ENCODE data around the gene CALML5. TPM values are rescaled to one million over a fixed set of nuclear protein-coding genes. Genes with fewer than 3 reads are reported as not detected.

CALML5 gene
- total RNA-seq, 1 experiment from 2014 or later, result not detected

DNA sequence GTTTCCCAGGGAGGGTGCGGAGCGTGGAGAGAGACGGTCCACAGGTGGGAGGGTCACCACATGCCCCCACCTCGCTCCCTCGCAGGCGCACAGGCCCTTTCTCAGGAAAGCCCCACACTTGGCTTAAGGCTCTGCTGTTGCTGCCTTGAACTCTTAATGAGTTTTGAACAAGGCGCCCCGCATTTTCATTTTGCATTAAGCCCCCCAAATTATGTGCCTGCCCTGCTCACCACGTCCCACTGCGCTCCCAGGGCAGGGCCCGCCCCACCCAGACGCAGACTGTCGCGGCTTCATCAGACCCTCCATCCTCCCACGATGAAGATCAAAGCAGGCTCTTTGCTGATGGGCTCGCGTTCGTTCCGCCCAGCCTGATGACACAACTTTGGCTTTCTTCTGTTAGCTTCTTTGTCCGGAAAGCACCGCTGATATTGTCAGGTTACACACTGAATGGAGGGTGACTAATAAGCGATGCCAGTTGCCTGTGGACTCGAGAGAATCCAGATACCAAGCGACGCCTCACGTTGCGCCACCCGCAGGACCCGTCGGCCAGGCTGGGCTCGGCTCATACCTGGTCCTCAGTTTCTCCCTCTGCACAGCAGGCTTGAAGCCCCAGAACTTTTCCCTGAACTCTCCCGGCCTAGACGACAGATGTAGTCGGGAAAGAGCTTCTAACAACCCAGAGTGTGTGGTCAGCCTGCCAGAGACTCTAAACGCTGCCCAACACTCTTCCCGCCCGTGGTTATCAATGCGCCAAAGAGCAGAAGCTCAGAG, 34.9 kb upstream of the CALML5 start (continued):
- TF ChIP-seq ETV6 (CRISPR knock-in tag; IDR thresholded peaks at IDR 0.05) (no peak), ZNF423 (CRISPR knock-in tag; IDR thresholded peaks at IDR 0.05) (no peak), JAZF1 (CRISPR knock-in tag; IDR thresholded peaks at IDR 0.05) (no peak), JUN (CRISPR knock-in tag; IDR thresholded peaks at IDR 0.05) (no peak), FOXP1 (CRISPR knock-in tag; IDR thresholded peaks at IDR 0.05; ENCODE audit: borderline replicate concordance) (no peak)
- TF ChIP-seq, protein P1, sequence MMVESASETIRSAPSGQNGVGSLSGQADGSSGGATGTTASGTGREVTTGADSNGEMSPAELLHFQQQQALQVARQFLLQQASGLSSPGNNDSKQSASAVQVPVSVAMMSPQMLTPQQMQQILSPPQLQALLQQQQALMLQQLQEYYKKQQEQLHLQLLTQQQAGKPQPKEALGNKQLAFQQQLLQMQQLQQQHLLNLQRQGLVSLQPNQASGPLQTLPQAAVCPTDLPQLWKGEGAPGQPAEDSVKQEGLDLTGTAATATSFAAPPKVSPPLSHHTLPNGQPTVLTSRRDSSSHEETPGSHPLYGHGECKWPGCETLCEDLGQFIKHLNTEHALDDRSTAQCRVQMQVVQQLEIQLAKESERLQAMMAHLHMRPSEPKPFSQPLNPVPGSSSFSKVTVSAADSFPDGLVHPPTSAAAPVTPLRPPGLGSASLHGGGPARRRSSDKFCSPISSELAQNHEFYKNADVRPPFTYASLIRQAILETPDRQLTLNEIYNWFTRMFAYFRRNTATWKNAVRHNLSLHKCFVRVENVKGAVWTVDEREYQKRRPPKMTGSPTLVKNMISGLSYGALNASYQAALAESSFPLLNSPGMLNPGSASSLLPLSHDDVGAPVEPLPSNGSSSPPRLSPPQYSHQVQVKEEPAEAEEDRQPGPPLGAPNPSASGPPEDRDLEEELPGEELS (CRISPR knock-in tag; IDR thresholded peaks at IDR 0.05), result no peak
- TF ChIP-seq, protein P2, sequence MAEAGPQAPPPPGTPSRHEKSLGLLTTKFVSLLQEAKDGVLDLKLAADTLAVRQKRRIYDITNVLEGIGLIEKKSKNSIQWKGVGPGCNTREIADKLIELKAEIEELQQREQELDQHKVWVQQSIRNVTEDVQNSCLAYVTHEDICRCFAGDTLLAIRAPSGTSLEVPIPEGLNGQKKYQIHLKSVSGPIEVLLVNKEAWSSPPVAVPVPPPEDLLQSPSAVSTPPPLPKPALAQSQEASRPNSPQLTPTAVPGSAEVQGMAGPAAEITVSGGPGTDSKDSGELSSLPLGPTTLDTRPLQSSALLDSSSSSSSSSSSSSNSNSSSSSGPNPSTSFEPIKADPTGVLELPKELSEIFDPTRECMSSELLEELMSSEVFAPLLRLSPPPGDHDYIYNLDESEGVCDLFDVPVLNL (CRISPR knock-in tag; IDR thresholded peaks at IDR 0.05; ENCODE audit: borderline replicate concordance, low read depth), result no peak

DNA sequence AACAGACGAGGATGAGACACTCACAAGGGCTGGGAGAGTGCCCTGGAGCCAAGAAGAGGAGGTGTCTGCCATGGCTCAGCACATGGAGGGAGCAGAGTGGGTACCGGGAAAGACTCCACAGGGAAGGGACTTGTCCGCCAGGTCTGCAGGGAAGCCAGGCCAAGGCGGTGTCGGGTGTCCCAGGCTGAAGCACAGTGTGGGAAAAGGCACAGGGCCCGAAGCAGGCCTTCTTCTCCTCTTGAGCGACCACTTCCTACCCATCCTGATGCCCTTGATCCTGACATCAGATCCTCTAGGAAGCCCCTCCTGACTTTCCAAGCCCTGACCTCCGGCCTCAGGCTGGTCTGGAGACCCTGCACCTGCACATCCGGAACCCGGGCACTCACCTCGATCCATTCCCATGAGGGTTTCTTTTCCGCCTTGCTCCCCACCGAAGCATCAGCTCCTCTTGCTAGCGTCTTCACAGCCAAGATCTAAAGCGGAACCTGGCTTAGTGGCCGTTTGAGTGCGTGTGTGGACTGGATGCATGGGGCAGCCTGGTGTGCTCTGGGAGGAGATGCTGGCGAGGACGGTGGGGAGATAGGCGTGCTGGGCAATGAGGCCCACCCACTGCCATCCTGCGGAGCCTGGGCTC, 33.8 kb upstream of the CALML5 start:
- Mint-ChIP-seq H3K36me3 (no peaks in the 10 kb centered on the region), H3K4me1 (peaks cover 2% of the 10 kb centered on the region; the same call in 1 of the 2 replicates), H3K9me3 (peaks cover 9% of the 10 kb centered on the region), H3K27ac (no peak overlapping the region), H3K27me3 (ENCODE audit: low read depth) (no peaks in the 10 kb centered on the region; the same call in 1 of the 2 replicates), H3K4me3 (no peak overlapping the region)
- DNase-seq (ENCODE audit: low spot score), result peak; percentile 15
- TF ChIP-seq, protein P3, sequence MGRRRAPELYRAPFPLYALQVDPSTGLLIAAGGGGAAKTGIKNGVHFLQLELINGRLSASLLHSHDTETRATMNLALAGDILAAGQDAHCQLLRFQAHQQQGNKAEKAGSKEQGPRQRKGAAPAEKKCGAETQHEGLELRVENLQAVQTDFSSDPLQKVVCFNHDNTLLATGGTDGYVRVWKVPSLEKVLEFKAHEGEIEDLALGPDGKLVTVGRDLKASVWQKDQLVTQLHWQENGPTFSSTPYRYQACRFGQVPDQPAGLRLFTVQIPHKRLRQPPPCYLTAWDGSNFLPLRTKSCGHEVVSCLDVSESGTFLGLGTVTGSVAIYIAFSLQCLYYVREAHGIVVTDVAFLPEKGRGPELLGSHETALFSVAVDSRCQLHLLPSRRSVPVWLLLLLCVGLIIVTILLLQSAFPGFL (CRISPR knock-in tag; IDR thresholded peaks at IDR 0.05; ENCODE audit: borderline replicate concordance), result no peak
- TF ChIP-seq ELF4 (CRISPR knock-in tag; IDR thresholded peaks at IDR 0.05; ENCODE audit: low read depth) (no peak), SMAD3 (CRISPR knock-in tag; IDR thresholded peaks at IDR 0.05; ENCODE audit: borderline replicate concordance) (no peak), TP53 (CRISPR knock-in tag; IDR thresholded peaks at IDR 0.05) (no peak), TEAD1 (CRISPR knock-in tag; IDR thresholded peaks at IDR 0.05) (no peak), HMGA2 (CRISPR knock-in tag; IDR thresholded peaks at IDR 0.05) (no peak)
- TF ChIP-seq, protein P4, sequence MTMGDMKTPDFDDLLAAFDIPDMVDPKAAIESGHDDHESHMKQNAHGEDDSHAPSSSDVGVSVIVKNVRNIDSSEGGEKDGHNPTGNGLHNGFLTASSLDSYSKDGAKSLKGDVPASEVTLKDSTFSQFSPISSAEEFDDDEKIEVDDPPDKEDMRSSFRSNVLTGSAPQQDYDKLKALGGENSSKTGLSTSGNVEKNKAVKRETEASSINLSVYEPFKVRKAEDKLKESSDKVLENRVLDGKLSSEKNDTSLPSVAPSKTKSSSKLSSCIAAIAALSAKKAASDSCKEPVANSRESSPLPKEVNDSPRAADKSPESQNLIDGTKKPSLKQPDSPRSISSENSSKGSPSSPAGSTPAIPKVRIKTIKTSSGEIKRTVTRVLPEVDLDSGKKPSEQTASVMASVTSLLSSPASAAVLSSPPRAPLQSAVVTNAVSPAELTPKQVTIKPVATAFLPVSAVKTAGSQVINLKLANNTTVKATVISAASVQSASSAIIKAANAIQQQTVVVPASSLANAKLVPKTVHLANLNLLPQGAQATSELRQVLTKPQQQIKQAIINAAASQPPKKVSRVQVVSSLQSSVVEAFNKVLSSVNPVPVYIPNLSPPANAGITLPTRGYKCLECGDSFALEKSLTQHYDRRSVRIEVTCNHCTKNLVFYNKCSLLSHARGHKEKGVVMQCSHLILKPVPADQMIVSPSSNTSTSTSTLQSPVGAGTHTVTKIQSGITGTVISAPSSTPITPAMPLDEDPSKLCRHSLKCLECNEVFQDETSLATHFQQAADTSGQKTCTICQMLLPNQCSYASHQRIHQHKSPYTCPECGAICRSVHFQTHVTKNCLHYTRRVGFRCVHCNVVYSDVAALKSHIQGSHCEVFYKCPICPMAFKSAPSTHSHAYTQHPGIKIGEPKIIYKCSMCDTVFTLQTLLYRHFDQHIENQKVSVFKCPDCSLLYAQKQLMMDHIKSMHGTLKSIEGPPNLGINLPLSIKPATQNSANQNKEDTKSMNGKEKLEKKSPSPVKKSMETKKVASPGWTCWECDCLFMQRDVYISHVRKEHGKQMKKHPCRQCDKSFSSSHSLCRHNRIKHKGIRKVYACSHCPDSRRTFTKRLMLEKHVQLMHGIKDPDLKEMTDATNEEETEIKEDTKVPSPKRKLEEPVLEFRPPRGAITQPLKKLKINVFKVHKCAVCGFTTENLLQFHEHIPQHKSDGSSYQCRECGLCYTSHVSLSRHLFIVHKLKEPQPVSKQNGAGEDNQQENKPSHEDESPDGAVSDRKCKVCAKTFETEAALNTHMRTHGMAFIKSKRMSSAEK (CRISPR knock-in tag; IDR thresholded peaks at IDR 0.05; ENCODE audit: borderline replicate concordance), result no peak
- TF ChIP-seq, protein P5, sequence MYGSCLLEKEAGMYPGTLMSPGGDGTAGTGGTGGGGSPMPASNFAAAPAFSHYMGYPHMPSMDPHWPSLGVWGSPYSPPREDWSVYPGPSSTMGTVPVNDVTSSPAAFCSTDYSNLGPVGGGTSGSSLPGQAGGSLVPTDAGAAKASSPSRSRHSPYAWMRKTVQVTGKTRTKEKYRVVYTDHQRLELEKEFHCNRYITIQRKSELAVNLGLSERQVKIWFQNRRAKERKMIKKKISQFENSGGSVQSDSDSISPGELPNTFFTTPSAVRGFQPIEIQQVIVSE (CRISPR knock-in tag; IDR thresholded peaks at IDR 0.05; ENCODE audit: borderline replicate concordance), result no peak
- ATAC-seq, result peak; percentile 65
- ChIA-PET POLR2A (no interaction called here), CTCF (no interaction called here)

All from WTC11 (cell line).